Esophagus muscularis mucosa (tissue), 3 donors: ENCODE measurements around the gene TNFRSF25.

Experiments used
- POLR2A ChIP-seq: fragments of 450-650 bp; IDR thresholded peaks from one replicate; pipeline ENCODE4 v1.6.1; 2017; ENCODE audit warnings: antibody characterized with exemption, moderate library complexity, mild to moderate bottlenecking, low read depth
- TF ChIP-seq, protein P1 (sequence below), 3 experiments: fragments of 200-600 bp in 2 of 3; fragments of 450-650 bp in 1 of 3; sonication (generic) in 2 of 3; IDR thresholded peaks; one replicate each; pipeline ENCODE4 v1.5.1; 2017 to 2019; ENCODE audit warnings: antibody characterized with exemption in 3 of 3, mild to moderate bottlenecking in 2 of 3, moderate library complexity in 1 of 3

DNA sequence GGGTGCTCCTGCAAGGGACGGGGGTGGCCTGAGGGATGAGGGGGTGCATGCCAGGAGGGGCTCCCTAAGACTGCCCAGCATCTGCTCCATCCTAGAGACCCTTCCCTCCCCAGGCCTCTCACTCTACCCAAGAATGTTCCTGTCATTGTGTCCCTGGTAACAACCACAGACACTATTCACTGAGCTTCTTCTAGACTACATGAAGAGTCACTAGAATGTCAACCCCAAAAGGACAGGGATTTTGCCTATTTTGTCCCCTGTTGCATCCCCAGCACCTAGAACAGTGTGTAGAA lies 2.9 kb downstream of the TNFRSF25 start:
- TF ChIP-seq, protein P1, sequence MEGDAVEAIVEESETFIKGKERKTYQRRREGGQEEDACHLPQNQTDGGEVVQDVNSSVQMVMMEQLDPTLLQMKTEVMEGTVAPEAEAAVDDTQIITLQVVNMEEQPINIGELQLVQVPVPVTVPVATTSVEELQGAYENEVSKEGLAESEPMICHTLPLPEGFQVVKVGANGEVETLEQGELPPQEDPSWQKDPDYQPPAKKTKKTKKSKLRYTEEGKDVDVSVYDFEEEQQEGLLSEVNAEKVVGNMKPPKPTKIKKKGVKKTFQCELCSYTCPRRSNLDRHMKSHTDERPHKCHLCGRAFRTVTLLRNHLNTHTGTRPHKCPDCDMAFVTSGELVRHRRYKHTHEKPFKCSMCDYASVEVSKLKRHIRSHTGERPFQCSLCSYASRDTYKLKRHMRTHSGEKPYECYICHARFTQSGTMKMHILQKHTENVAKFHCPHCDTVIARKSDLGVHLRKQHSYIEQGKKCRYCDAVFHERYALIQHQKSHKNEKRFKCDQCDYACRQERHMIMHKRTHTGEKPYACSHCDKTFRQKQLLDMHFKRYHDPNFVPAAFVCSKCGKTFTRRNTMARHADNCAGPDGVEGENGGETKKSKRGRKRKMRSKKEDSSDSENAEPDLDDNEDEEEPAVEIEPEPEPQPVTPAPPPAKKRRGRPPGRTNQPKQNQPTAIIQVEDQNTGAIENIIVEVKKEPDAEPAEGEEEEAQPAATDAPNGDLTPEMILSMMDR (IDR thresholded peaks at IDR 0.05): no peak
- TF ChIP-seq POLR2A: no peak
